Thyroid gland (tissue), 4 donors: Measurements from ENCODE around the gene HPGDS. TPM values are rescaled to one million over a fixed set of nuclear protein-coding genes. Genes with fewer than 3 reads are reported as not detected.
"Not testable (repeated sequence)": the region's sequence is repeated elsewhere in the genome, so short reads cannot be mapped to it uniquely, and the experiment has no call there.

Source experiments
- DNase-seq, 2 donors: peaks; one replicate each; pipeline ENCODE4 v3.0.0-alpha.2; 2019
- H3K27ac ChIP-seq, 3 donors: fragments of 200-600 bp; sonication (generic); 1 replicate in 2 of 3; 2 replicates in 1 of 3; pipeline ENCODE4 v1.5.1; 2016 to 2019; ENCODE audit warnings: mild to moderate bottlenecking in 1 of 3, moderate library complexity in 1 of 3
- H3K27me3 ChIP-seq: fragments of 200-600 bp; sonication (generic); one replicate; pipeline ENCODE4 v1.5.1; 2019
- H3K36me3 ChIP-seq, 2 donors: fragments of 200-600 bp; sonication (generic); one replicate each; pipeline ENCODE4 v1.5.1; 2016 to 2019
- H3K4me1 ChIP-seq, 2 donors: fragments of 200-600 bp; sonication (generic); one replicate each; pipeline ENCODE4 v1.5.1; 2017 to 2019
- H3K4me3 ChIP-seq, 3 donors: fragments of 200-600 bp; sonication (generic); replicated peaks in 1 of 3; 1 replicate in 2 of 3; 2 replicates in 1 of 3; pipeline ENCODE4 v1.5.1; 2016; ENCODE audit warnings: mild to moderate bottlenecking in 1 of 3
- H3K9me3 ChIP-seq: fragments of 200-600 bp; sonication (generic); one replicate; pipeline ENCODE4 v1.5.1; 2017
- CTCF ChIP-seq, 6 experiments: fragments of 200-600 bp in 3 of 6; fragments of 450-650 bp in 3 of 6; sonication (generic) in 3 of 6; IDR thresholded peaks; one replicate each; pipeline ENCODE4 v1.5.1; 2016 to 2019; ENCODE audit warnings: antibody characterized with exemption in 6 of 6, mild to moderate bottlenecking in 2 of 6, inconsistent platforms in 1 of 6, moderate library complexity in 1 of 6
- POLR2A ChIP-seq, 2 donors: fragments of 450-650 bp; IDR thresholded peaks; one replicate each; pipeline ENCODE4 v1.6.1; 2017; ENCODE audit warnings: antibody characterized with exemption in 2 of 2, mild to moderate bottlenecking in 2 of 2, moderate library complexity in 1 of 2
- WGBS, 2 donors: methylation state at CpG; one replicate each; pipeline ENCODE4 v1.1.5; 2017; 5-methylcytosine and 5-hydroxymethylcytosine counted together
- intact Hi-C: fragments of 100-400 bp; cut with DNase I; formaldehyde crosslinking; loops from one replicate; pipeline ENCODE4 v1.15.1; 2023
- total RNA-seq, 4 donors: library from RNA; depleted of rRNA; stranded (reverse); fragments of >200 nt; gene quantifications; one replicate each; pipeline ENCODE4 v1.2.3, GENCODE V29; 2016

HPGDS gene
- total RNA-seq, 4 donors from 2014 or later: 0.67 TPM; not detected in 3

DNA sequence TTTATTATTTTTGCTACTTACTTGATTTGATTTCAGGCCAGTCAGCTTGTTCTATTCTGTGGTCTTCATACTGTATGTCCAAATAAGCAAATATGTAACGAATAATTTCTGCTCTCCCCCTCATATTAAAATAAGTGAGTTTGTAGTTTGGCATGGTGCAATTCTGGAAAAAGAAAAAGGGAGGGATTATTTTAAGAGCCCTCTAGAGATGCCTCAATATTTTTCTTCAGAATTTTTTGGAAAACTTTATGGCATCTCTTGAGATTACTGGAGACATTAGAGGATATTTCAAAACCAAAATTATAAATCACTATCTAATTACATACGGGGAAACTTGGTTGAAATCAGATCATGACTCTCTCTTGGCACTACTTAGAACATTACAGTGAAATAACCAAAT lies 8.2 kb downstream of the HPGDS start:
- Histone ChIP-seq H3K27me3 (no peaks in the 10 kb centered on the region), H3K4me1 (no peaks in the 10 kb centered on the region), H3K36me3 (no peaks in the 10 kb centered on the region), H3K4me3 (no peak overlapping the region), H3K9me3 (no peaks in the 10 kb centered on the region), H3K27ac (no peak overlapping the region)
- no peak for DNase-seq
- intact Hi-C loops: no loop called here
- 79 to 84% methylated on average over 2 of the region's 2 CpGs for WGBS, 2 donors
- TF ChIP-seq POLR2A (IDR thresholded peaks at IDR 0.05) (no peak), CTCF (IDR thresholded peaks at IDR 0.05) (no peak)

GRCh38 chr4:94333866-94334265 lies 8.8 kb downstream of the HPGDS start:
- no peak for DNase-seq
- Histone ChIP-seq H3K4me1 (no peaks in the 10 kb centered on the region), H3K27me3 (no peaks in the 10 kb centered on the region), H3K36me3 (no peaks in the 10 kb centered on the region), H3K9me3 (no peaks in the 10 kb centered on the region), H3K4me3 (no peak overlapping the region), H3K27ac (no peak overlapping the region)
- TF ChIP-seq CTCF (IDR thresholded peaks at IDR 0.05) (no peak), POLR2A (IDR thresholded peaks at IDR 0.05) (no peak)
- intact Hi-C loops: no loop called here
- WGBS, 2 donors: 78% methylated on average over 3 of the region's 3 CpGs

DNA sequence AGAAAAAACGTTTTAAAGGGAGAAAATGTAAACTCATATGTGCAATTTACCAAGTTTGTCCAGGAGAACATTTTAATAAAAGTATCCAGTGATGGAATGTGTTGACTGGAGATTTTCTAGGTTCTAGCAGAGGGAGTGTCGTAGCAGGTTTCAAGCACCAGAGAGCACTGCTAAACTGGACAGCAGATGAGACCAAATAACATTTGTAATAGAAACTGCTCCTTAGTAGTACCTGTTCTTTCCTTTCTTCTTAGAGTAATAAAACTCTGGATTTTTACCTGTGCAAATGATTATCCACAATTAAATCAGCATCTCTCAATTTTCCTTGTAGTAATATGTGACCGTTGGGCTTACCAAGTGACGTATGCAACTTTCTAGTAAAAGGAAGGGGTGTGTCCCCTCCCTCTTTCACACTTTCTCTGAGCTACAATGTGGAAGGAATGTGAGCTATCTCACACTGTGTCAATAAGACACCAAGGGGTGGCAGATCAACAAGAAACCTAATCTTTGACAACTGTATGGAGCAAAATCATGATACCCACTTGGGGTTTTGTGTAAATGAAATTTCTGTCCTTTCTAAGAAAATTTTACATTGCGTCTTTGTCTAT lies 9.5 kb downstream of the HPGDS start:
- no peaks in the 10 kb centered on the region for H3K36me3 ChIP-seq
- H3K4me3 ChIP-seq: no peak overlapping the region
- TF ChIP-seq POLR2A (IDR thresholded peaks at IDR 0.05) (no peak), CTCF (IDR thresholded peaks at IDR 0.05) (no peak)
- H3K9me3 ChIP-seq: no peaks in the 10 kb centered on the region
- H3K27me3 ChIP-seq: no peaks in the 10 kb centered on the region
- 47 to 61% methylated on average over 5 of the region's 5 CpGs for WGBS, 2 donors
- DNase-seq: no peak
- H3K4me1 ChIP-seq: no peaks in the 10 kb centered on the region
- intact Hi-C loops: no loop called here
- no peak overlapping the region for H3K27ac ChIP-seq

DNA sequence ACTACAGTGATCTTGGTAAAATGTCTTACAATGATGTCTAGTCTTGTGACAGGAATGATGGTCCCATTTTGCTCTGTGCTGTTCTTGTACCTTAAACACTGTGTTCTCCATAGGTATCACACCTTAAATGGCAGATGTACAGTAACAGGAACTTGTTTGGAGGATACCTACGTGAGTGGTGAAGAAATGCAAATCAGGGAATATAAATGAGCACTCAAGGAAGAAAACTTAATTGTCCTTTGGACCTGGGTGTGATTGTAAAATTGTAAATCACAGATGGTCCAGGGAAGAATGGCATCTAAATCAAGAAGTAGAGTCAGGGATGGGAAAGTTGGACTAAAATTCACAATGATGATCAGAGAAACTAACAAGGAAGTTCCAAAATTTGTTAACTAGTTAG lies 12.7 kb downstream of the HPGDS start:
- no peak for DNase-seq
- WGBS, 2 donors: 71 to 77% methylated on average over 1 of the region's 1 CpG
- intact Hi-C loops: no loop called here
- no peaks in the 10 kb centered on the region for H3K9me3 ChIP-seq
- TF ChIP-seq POLR2A (IDR thresholded peaks at IDR 0.05) (no peak), CTCF (IDR thresholded peaks at IDR 0.05) (no peak)
- H3K27me3 ChIP-seq: no peaks in the 10 kb centered on the region
- no peaks in the 10 kb centered on the region for H3K4me1 ChIP-seq
- H3K4me3 ChIP-seq: no peak overlapping the region
- no peak overlapping the region for H3K27ac ChIP-seq
- no peaks in the 10 kb centered on the region for H3K36me3 ChIP-seq

- 94 to 100% methylated on average over 1 of the region's 1 CpG for WGBS, 2 donors
These were observed 16.8 kb downstream of the HPGDS start for GRCh38 chr4:94325835-94326234.

GRCh38 chr4:94319927-94320326 lies 22.7 kb downstream of the HPGDS start:
- H3K27ac ChIP-seq, H3K9me3 ChIP-seq, H3K27me3 ChIP-seq, intact Hi-C loops, DNase-seq, H3K4me1 ChIP-seq, H3K36me3 ChIP-seq, H3K4me3 ChIP-seq: not testable (repeated sequence)

More at GRCh38 chr4:94325835-94326234, 16.8 kb downstream of the HPGDS start:
- no peaks in the 10 kb centered on the region for H3K4me1 ChIP-seq
- H3K9me3 ChIP-seq: no peaks in the 10 kb centered on the region
- no peak overlapping the region for H3K4me3 ChIP-seq
- no peaks in the 10 kb centered on the region for H3K36me3 ChIP-seq
- intact Hi-C loops: no loop called here
- no peak for TF ChIP-seq POLR2A (IDR thresholded peaks at IDR 0.05)
- TF ChIP-seq CTCF (IDR thresholded peaks at IDR 0.05): no peak
- no peak overlapping the region for H3K27ac ChIP-seq
- no peaks in the 10 kb centered on the region for H3K27me3 ChIP-seq
- DNase-seq: no peak
